ENCODE measurements around the gene SP100.
"Not testable (repeated sequence)": the region's sequence is repeated elsewhere in the genome, so short reads cannot be mapped to it uniquely, and the experiment has no call there.

The SP100 gene

GRCh38 chr2:230419181-230419580, 3.2 kb downstream of the SP100 start:
- DNase-seq (ENCODE audit: low spot score): no peak

GRCh38 chr2:230422149-230422548, 6.1 kb downstream of the SP100 start:
- no peak for DNase-seq (ENCODE audit: low spot score)

DNA sequence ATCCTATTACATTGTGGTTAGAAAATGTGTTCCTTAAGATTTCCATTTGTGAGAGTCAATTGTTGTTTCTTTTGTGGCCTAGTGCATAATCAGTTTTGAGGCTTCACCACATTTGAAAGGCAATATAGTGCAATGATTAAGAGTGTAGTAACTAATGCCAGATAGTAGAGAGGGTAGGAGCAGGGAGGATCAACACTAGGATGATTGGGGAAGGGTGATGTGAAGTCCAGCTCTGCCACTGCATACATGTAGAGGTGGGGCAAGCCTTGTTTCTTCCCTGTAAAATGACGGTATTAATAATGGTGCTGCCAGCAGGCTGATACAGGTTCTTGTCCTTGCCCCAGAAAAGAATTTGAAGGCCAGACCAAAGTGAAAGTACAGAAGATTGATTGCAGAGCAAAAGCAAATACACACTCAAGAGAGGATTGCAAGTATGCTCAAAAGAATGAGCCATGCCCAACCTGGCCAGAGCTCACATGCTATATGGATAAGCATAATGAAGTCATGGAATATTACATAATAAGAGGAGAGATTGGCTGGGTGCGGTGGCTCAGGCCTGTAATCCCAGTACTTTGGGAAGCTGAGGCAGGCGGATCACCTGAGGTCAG, 8.0 kb downstream of the SP100 start:
- DNase-seq (ENCODE audit: low spot score): no peak

GRCh38 chr2:230425377-230425776, 9.4 kb downstream of the SP100 start:
- DNase-seq (ENCODE audit: low spot score): no peak

- DNase-seq (ENCODE audit: low spot score): no peak
These were observed 13.5 kb downstream of the SP100 start for GRCh38 chr2:230429513-230429912.

DNA sequence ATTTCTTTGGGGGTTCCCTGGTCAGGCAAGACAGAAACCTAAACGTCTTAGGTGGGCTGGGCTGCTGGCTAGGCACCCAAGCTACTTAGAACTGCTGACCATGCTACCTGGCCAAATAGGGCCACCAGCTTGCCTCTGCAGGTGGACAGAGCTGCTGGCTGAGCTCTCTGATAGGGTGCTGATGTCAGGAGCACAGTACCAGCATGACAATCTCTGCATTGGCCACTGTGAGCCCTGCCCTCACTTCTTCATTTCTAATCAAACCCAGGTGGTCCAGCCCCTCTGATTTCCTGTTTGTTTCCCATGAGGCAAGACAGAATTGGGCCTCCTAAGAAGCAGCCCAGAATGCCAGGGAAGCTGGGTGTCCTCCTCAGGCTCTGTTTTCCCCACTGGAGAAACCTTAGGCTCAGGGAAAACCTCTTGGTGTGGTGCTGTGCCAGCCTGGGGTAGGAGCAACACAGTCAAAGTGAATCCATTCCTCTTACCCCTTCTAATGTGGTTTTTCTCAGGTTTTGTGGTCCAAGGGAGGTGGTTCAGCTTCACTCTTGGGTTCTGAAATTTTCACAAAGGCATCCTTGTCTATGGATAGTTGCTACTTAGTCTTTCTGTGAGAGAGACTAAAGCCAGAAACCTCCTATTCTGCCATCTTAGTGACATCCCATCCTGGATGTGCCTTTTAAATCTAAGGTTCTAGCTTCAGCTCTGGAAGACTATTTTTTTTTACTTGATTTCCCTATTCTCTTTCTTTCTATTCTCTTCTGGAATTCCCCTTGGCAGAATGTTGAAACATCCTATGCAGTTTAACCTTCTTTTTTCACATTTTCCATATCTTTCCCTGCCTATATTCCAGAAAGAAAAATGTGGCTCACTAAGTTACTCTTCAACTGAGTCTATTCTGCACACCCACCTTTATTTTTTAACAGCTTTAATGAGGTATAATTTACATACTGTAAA, 15.2 kb downstream of the SP100 start:
- DNase-seq (ENCODE audit: low spot score): no peak

DNA sequence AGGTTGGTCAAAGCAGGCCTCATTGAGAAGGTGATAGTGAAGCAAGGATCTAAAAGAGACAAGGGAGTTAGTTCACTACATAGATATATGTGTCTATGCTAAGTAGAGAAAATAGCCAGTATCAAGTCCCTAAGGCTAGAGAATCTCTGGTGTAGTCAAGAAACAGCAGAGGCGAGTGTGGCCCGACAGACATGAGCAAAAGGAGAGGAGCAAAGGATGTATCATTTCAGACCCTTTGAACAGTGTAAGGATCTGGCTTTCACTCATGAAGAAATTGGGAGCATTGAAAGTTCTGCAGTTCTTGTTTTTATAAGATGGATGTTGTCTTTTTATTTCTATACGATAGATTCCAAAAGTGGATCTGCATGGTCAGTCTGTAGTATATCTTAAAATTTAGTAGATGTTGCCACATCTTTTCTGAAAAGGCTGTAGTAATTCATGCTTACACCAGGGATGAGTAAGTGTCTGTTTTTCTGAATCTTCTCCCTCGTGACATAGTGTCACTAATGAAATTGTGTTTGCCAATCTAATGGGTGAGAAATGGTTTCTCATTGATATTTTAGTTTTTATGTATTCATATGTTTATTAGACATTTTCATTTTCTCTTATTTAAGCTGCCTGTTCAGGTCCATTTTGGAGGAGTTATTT, 18.8 kb downstream of the SP100 start:
- DNase-seq (ENCODE audit: low spot score): no peak

GRCh38 chr2:230435431-230435830, 19.4 kb downstream of the SP100 start:
- DNase-seq (ENCODE audit: low spot score): no peak

DNA sequence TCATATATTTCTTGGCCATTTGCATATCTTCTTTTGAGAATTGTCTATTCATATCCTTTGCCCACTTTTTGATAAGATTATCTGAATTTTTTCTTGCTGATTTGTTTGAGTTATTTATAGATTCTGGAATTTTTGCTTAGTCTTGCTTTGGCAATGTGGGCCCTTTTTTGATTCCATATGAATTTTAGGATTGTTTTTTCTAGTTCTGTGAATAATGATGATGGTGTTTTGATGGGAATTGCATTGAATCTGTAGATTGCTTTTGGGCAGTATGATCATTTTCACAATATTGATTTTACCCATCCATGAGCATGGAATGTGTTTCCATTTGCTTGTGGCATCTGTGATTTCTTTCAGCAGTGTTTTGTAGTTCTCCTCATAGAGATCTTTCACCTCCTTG, 23.1 kb downstream of the SP100 start:
- DNase-seq (ENCODE audit: low spot score): not testable (repeated sequence)

GRCh38 chr2:230439590-230439989, 23.6 kb downstream of the SP100 start:
- DNase-seq (ENCODE audit: low spot score): no peak

DNA sequence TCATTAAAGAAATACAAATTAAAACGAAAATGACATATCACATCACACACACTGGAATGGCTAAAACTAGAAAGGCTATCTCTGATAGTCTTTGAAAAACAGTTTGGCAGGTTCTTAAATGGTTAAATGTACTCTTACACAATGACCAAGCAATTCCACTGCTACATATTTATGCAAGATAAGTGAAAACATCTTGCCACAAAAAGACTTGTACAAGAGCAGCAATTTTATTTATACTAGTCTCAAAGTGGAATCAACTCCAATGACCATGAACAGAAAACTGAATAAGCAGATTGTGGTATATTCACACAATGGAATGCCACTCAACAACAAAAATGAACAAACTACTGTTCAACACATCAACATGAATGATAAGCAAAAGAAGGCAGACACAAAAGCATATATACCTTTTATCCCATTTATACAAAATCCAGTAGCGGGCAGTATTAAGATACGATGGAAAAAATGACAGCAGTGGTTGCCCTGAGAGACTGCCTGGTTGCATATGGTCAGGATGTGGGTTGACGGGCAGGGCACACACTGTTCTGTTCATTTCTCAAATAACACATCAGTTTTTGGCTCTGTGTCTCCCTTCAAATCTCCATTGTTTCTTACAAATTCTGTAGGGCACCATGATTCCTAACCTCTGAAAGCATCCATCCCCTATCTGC, 25.4 kb downstream of the SP100 start:
- DNase-seq (ENCODE audit: low spot score): no peak

DNA sequence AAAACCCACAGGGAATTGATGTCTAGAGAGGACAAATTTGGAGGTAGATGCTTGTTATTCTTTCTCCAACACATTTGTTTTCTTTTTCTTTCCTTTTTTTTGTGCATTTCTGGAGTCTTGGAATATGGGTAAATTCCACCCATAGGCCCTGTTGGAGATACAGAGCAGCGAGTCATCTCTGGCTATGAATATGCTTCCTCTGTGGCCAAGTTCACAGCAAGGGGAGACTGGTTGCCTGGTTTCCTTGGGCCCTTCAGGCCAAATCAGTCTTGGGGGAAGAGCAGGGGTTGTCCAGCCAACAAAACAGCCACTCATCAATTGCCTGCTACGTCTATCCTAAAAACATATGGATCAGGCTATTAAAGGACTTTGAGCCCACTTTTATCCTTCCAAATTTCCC, 27.5 kb downstream of the SP100 start:
- DNase-seq (ENCODE audit: low spot score): no peak

GRCh38 chr2:230444832-230445231, 28.8 kb downstream of the SP100 start:
- DNase-seq (ENCODE audit: low spot score): no peak

DNA sequence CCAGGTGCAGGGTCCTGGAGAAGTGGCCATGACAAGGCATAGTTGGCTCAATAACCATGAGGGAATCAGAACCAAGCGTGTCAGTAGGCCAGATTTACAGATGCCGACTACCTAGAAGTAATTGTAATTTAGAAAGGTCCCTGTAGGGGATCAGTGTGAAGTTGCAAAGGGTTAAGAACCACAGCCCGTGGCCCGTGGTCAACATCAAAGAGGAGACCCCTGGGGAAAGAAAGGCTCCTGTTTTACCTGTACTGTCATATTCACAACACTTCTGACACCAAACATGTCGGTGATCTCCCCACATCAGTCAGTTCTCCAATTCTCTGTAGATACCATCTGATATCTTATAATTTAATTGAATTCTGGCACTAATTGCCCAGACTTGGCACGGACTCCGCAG, 31.0 kb downstream of the SP100 start:
- DNase-seq (ENCODE audit: low spot score): no peak

GRCh38 chr2:230447455-230448451, 31.8 kb downstream of the SP100 start:
- DNase-seq (ENCODE audit: low spot score): no peak

DNA sequence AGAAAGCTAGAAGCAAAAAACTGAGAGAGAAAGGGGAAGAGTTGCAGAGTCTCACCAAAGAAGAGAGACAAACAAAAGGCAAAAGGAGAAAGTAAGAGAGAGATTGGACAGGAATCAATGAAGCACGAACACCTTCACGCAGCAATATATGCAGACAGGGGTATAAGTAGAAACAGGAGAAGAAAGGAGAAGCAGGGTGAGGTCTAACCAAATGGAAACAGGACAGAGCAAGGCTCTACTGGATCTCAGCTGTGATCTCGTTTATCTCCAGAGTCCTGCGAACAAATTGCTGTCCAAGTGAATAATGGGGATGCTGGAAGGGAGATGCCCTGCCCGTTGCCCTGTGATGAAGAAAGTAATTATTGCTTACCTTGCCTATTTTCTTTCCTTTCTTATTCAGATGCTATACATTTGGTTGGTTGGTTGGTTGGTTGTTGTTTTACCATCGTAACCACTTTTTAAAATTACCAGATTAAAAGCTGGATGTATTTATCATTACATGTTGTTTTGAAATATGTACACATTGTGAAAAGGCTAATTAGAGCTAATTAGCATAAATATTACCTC, 34.0 kb downstream of the SP100 start:
- no peak for DNase-seq (ENCODE audit: low spot score)

GRCh38 chr2:230453006-230453405, 37.0 kb downstream of the SP100 start:
- DNase-seq (ENCODE audit: low spot score): no peak

DNA sequence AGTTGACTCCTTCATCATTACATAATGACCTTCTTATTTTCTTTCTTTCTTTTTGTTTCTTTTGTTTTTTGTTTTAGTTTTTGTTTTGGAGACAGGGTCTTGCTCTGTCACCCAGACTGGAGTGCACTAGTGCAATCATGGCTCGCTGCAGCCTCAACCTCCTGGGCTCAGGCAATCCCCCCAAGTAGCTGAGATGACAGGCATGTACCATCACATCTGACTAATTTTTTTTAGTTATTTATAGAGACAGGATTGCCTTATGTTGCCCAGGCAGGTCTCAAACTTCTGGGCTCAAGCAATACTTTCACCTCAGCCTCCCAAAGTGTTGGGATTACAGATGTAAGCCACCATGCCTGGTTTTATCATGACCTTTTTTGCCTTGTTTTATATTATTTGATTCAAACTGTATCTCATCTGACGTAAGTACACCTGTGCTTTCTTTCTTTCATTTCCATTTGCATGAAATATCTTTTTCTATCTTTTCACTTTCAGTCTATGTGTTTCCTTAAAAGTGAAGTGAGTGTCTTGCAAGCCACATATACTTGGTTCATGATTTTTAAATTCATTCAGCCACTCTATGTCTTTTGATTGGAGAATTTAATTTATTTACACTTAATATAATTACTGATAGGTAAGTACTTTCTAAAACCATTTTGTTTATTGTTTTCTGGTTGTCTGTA, 39.1 kb downstream of the SP100 start:
- no peak for DNase-seq (ENCODE audit: low spot score)

GRCh38 chr2:230457073-230457768, 41.2 kb downstream of the SP100 start:
- DNase-seq (ENCODE audit: low spot score): no peak

GRCh38 chr2:230457793-230458192, 41.8 kb downstream of the SP100 start:
- DNase-seq (ENCODE audit: low spot score): no peak

Data from hepatic stellate cell (primary cell).